Astrocyte (in vitro differentiated cells and primary cell): Measurements from ENCODE around the gene TRPC4AP. TPM values are rescaled to one million over a fixed set of nuclear protein-coding genes. Genes with fewer than 3 reads are reported as not detected.

Experiments
- DNase-seq: peaks from one replicate; pipeline ENCODE4 v3.0.0-alpha.2; 2010; ENCODE audit warnings: low read depth
- FAIRE-seq: peaks from 2 replicates; lab custom pipeline; 2011; peaks lifted over from hg19 to GRCh38; lab: Jason Lieb, UNC
- H2AFZ ChIP-seq: 2 replicates; pipeline ENCODE4 v1.6.0; 2012; ENCODE audit warnings: low read depth, low read length, inconsistent platforms
- H3K27ac ChIP-seq: 2 replicates; pipeline ENCODE4 v1.5.1; 2011; ENCODE audit warnings: low read depth, low read length, inconsistent platforms
- H3K27me3 ChIP-seq: 2 replicates; pipeline ENCODE4 v1.6.0; 2011; ENCODE audit warnings: low read length, inconsistent platforms; ENCODE audit not compliant: insufficient read depth
- H3K36me3 ChIP-seq: 2 replicates; pipeline ENCODE4 v1.5.1; 2011; ENCODE audit warnings: low read length, inconsistent platforms; ENCODE audit not compliant: insufficient read depth
- H3K4me1 ChIP-seq: 2 replicates; pipeline ENCODE4 v1.5.1; 2011; ENCODE audit warnings: low read length, inconsistent platforms; ENCODE audit not compliant: insufficient read depth
- H3K4me2 ChIP-seq: 2 replicates; pipeline ENCODE4 v1.6.0; 2012; ENCODE audit warnings: low read length, inconsistent platforms
- H3K4me3 ChIP-seq: 2 replicates; pipeline ENCODE4 v1.5.1; 2011; ENCODE audit warnings: low read depth, mild to moderate bottlenecking, low read length, inconsistent platforms; ENCODE audit not compliant: insufficient read depth
- H3K79me2 ChIP-seq: 2 replicates; pipeline ENCODE4 v1.6.0; 2012; ENCODE audit warnings: mild to moderate bottlenecking, low read length, inconsistent platforms; ENCODE audit not compliant: insufficient read depth
- H3K9ac ChIP-seq: 2 replicates; pipeline ENCODE4 v1.6.0; 2012; ENCODE audit warnings: mild to moderate bottlenecking, low read length, inconsistent platforms
- H3K9me3 ChIP-seq: 2 replicates; pipeline ENCODE4 v1.5.1; 2012; ENCODE audit warnings: low read depth, mild to moderate bottlenecking, low read length, inconsistent platforms; ENCODE audit not compliant: insufficient read depth
- H4K20me1 ChIP-seq: 2 replicates; pipeline ENCODE4 v1.6.0; 2012; ENCODE audit warnings: low read length, inconsistent platforms; ENCODE audit not compliant: insufficient read depth
- H3K27ac Mint-ChIP-seq: one replicate; pipeline ENCODE4 v1.8.0; 2021; ENCODE audit warnings: mild to moderate bottlenecking, mixed read lengths; ENCODE audit not compliant: unreplicated experiment
- H3K27me3 Mint-ChIP-seq: one replicate; pipeline ENCODE4 v1.8.0; 2021; ENCODE audit warnings: low read depth, mixed read lengths; ENCODE audit not compliant: unreplicated experiment
- H3K36me3 Mint-ChIP-seq: one replicate; pipeline ENCODE4 v1.8.0; 2021; ENCODE audit warnings: low read depth, mixed read lengths; ENCODE audit not compliant: unreplicated experiment
- H3K4me1 Mint-ChIP-seq: one replicate; pipeline ENCODE4 v1.8.0; 2021; ENCODE audit warnings: low read depth, mixed read lengths; ENCODE audit not compliant: unreplicated experiment
- H3K4me3 Mint-ChIP-seq: one replicate; pipeline ENCODE4 v1.8.0; 2021; ENCODE audit warnings: mild to moderate bottlenecking, moderate library complexity, mixed read lengths; ENCODE audit not compliant: unreplicated experiment
- H3K9me3 Mint-ChIP-seq: one replicate; pipeline ENCODE4 v1.8.0; 2021; ENCODE audit warnings: mild to moderate bottlenecking, mixed read lengths; ENCODE audit not compliant: unreplicated experiment
- EZH2 ChIP-seq: IDR thresholded peaks from 2 replicates; pipeline ENCODE4 v1.6.1; 2012; ENCODE audit warnings: mild to moderate bottlenecking, low read length, inconsistent platforms; ENCODE audit not compliant: insufficient read depth
- total RNA-seq: library from RNA; stranded (reverse); gene quantifications from 2 replicates; pipeline ENCODE4 v1.2.1, GENCODE V29; 2021
- TF ChIP-seq, protein P1 (sequence below): IDR thresholded peaks from 2 replicates; pipeline ENCODE4 v1.5.1; 2011; ENCODE audit warnings: low read depth, mild to moderate bottlenecking, inconsistent platforms, low read length, moderate library complexity; ENCODE audit not compliant: insufficient read depth

Gene TRPC4AP
- total RNA-seq, 1 donor from 2014 or later = 92.6 TPM

DNA sequence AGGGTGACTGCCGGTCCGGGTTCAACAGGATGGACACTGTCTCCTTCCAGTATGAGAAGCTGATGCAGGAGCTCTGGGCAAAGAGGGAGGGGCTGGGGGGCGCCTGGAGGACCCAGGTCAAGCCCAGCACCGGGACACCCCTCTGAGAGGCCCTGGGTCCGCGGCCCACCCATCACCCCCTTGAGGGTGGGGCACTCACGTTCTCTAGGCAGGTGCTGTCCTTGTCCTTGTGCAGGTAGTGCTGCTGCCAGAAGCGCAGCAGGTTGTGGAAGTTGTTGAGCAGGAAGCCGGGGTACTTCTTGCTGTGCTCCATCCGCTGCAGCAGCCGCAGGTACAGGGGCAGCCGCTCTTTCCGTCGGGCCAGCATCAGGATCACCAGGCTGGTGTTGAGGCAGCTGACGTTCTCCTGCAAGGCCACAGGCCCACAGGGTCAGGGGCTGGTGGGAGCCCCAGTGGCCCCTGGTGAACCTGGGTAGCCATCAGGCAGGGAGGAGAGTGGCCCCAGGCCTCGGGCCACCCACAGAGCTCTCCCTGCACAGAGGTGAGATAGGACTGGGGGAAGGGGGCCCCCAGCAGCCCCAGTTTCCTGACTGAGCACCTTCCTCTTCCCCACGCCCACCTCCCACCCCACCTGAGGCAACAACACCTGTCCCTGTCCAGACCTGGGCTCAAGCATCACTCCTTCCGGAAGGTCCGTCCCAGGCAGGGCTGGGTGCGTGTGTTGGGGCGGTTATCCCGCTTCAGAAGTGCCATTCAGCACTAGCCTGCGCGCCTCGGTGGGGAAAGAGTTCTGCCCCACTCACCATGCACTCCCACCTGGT, 89.2 kb downstream of the TRPC4AP start:
- DNase-seq = no peak
- H3K9ac ChIP-seq = no peak overlapping the region
- Mint-ChIP-seq H3K4me3 (no peak overlapping the region), H3K9me3 (no peaks in the 10 kb centered on the region), H3K36me3 (peaks cover 14% of the 10 kb centered on the region), H3K27ac (no peak overlapping the region), H3K27me3 (no peaks in the 10 kb centered on the region), H3K4me1 (no peaks in the 10 kb centered on the region)
- H3K27ac ChIP-seq = no peak overlapping the region
- H3K27me3 ChIP-seq = no peaks in the 10 kb centered on the region
- H3K79me2 ChIP-seq = no peaks in the 10 kb centered on the region
- H3K4me2 ChIP-seq = no peak overlapping the region
- FAIRE-seq = no peak
- H3K4me1 ChIP-seq = no peaks in the 10 kb centered on the region
- TF ChIP-seq EZH2 = no peak
- TF ChIP-seq, protein P1, sequence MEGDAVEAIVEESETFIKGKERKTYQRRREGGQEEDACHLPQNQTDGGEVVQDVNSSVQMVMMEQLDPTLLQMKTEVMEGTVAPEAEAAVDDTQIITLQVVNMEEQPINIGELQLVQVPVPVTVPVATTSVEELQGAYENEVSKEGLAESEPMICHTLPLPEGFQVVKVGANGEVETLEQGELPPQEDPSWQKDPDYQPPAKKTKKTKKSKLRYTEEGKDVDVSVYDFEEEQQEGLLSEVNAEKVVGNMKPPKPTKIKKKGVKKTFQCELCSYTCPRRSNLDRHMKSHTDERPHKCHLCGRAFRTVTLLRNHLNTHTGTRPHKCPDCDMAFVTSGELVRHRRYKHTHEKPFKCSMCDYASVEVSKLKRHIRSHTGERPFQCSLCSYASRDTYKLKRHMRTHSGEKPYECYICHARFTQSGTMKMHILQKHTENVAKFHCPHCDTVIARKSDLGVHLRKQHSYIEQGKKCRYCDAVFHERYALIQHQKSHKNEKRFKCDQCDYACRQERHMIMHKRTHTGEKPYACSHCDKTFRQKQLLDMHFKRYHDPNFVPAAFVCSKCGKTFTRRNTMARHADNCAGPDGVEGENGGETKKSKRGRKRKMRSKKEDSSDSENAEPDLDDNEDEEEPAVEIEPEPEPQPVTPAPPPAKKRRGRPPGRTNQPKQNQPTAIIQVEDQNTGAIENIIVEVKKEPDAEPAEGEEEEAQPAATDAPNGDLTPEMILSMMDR = no peak
- H3K9me3 ChIP-seq = no peaks in the 10 kb centered on the region
- H2AFZ ChIP-seq = no peak overlapping the region
- H3K4me3 ChIP-seq = no peak overlapping the region
- H4K20me1 ChIP-seq = peaks cover 46% of the 10 kb centered on the region
- H3K36me3 ChIP-seq = peaks cover 24% of the 10 kb centered on the region

DNA sequence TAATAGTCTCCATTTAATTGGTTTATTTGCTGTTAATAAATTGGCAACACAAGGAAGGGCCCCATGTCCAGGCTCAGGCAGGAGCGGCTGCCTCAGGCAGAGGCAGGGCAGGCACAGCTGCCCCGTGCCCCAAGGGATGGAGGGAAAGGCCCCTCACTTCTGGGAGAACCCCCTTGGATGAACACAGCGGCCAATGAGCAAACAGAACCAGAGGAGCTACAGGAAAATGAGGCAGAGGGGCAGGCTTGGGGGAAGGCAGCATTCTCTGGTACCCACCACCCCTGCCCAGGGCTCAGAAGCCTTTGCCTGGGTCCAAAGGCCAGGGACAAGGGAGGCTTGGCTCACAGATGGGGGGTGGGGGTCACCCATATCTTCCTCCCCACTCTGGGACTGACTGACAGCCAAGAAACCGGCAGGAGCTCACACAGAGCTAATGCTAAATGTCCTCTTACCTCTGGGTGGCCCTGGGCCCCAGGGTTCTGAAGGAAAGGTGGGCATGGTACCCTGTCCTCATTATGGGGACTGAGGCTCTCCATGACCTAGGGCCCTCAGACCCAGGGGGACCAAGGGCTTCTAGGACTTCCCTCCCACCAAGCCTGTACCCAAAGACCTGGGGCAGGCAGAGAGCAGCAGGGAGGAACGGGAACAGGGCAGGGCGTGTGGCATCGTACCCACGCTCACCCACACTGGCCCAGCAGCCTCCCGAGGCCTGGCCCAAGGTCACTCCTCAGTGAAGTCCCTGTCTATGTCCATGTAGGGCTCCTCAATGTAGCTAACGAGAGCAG, 90.0 kb downstream of the TRPC4AP start:
- peaks cover 18% of the 10 kb centered on the region for H3K36me3 ChIP-seq
- no peak overlapping the region for H3K4me3 ChIP-seq
- no peaks in the 10 kb centered on the region for H3K4me1 ChIP-seq
- no peak overlapping the region for H3K27ac Mint-ChIP-seq
- H3K9me3 ChIP-seq = no peaks in the 10 kb centered on the region
- no peak for FAIRE-seq
- TF ChIP-seq, protein P1 = no peak
- no peak for TF ChIP-seq EZH2
- H3K27me3 Mint-ChIP-seq = no peaks in the 10 kb centered on the region
- peaks cover 51% of the 10 kb centered on the region for H4K20me1 ChIP-seq
- H3K27me3 ChIP-seq = no peaks in the 10 kb centered on the region
- peaks cover 18% of the 10 kb centered on the region for H3K36me3 Mint-ChIP-seq
- H3K79me2 ChIP-seq = no peaks in the 10 kb centered on the region
- H3K4me2 ChIP-seq = no peak overlapping the region
- H3K9ac ChIP-seq = no peak overlapping the region
- no peaks in the 10 kb centered on the region for H3K9me3 Mint-ChIP-seq
- H3K4me1 Mint-ChIP-seq = peaks cover 1% of the 10 kb centered on the region
- H3K27ac ChIP-seq = no peak overlapping the region
- H3K4me3 Mint-ChIP-seq = no peak overlapping the region
- no peak for DNase-seq
- H2AFZ ChIP-seq = no peak overlapping the region
